Glutamatergic neuron (in vitro differentiated cells): ENCODE measurements around the gene NKX2-3. TPM values are rescaled to one million over a fixed set of nuclear protein-coding genes. Genes with fewer than 3 reads are reported as not detected.

Source experiments
- DNase-seq: peaks from one replicate; pipeline ENCODE4 v3.0.0; 2022
- H3K27ac Mint-ChIP-seq: one replicate; pipeline ENCODE4 v1.8.0; 2020; ENCODE audit warnings: mild to moderate bottlenecking, mixed read lengths, inconsistent platforms; ENCODE audit not compliant: unreplicated experiment
- H3K27me3 Mint-ChIP-seq: one replicate; pipeline ENCODE4 v1.8.0; 2020; ENCODE audit warnings: mild to moderate bottlenecking, moderate library complexity, mixed read lengths, inconsistent platforms; ENCODE audit not compliant: unreplicated experiment
- H3K36me3 Mint-ChIP-seq: one replicate; pipeline ENCODE4 v1.8.0; 2020; ENCODE audit warnings: mild to moderate bottlenecking, mixed read lengths, inconsistent platforms; ENCODE audit not compliant: unreplicated experiment
- H3K4me1 Mint-ChIP-seq: one replicate; pipeline ENCODE4 v1.8.0; 2020; ENCODE audit warnings: mild to moderate bottlenecking, low read depth, mixed read lengths, inconsistent platforms; ENCODE audit not compliant: unreplicated experiment
- H3K4me3 Mint-ChIP-seq: one replicate; pipeline ENCODE4 v1.8.0; 2020; ENCODE audit warnings: mild to moderate bottlenecking, mixed read lengths, inconsistent platforms; ENCODE audit not compliant: unreplicated experiment
- H3K9me3 Mint-ChIP-seq: one replicate; pipeline ENCODE4 v1.8.0; 2020; ENCODE audit warnings: mild to moderate bottlenecking, moderate library complexity, mixed read lengths, inconsistent platforms; ENCODE audit not compliant: unreplicated experiment
- total RNA-seq: library from RNA; stranded (reverse); fragmentation: NEBNext Ultra II Directional; extraction: Animal tissue kit (Norgen Biotek cat#: 25700); gene quantifications from one replicate; pipeline ENCODE4 v1.2.1, GENCODE V29; 2021; ENCODE audit not compliant: unreplicated experiment
- TF ChIP-seq, protein P1 (sequence below): fragments of 200-600 bp; sonication (generic); IDR thresholded peaks from one replicate; pipeline ENCODE4 v1.5.0; 2021; ENCODE audit not compliant: partially characterized antibody, unreplicated experiment

NKX2-3 gene
- total RNA-seq, 1 donor from 2014 or later: not detected

DNA sequence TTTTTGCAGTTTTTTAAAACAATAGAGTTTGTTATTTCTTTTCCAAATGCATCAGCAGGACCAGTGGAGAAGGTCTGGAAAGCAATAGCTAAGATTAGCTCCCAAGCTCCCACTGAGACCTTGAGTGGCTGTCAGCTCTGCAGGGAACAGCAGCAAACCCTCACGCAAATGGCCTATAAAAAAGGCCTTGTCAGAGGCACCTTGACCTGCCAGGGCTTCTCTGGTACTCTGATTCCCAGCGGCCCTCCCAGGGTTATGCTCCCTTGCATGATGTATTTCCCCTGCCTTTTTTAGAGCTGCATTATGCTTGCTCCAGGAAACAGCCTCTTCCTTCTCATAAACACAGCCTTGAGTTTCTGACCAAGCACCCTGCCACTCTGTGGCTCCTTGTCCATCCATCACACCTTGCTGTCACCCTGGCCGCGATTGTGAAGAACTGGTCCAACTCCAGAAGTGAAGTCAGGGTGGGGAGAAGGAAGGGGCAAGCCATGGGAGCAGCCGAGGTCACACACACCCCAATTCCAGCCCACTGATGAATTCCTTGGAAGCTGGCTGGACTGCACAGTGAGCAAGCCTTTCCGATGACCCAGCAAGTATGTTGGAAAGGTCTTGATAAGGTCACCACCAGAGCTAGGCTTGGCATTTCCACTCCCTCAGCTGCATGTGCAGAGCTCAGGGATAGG lies 35.3 kb upstream of the NKX2-3 start:
- Mint-ChIP-seq H3K4me3 (no peak overlapping the region), H3K4me1 (no peaks in the 10 kb centered on the region), H3K9me3 (no peaks in the 10 kb centered on the region), H3K27ac (no peak overlapping the region), H3K36me3 (no peaks in the 10 kb centered on the region), H3K27me3 (peaks cover 7% of the 10 kb centered on the region)
- TF ChIP-seq, protein P1, sequence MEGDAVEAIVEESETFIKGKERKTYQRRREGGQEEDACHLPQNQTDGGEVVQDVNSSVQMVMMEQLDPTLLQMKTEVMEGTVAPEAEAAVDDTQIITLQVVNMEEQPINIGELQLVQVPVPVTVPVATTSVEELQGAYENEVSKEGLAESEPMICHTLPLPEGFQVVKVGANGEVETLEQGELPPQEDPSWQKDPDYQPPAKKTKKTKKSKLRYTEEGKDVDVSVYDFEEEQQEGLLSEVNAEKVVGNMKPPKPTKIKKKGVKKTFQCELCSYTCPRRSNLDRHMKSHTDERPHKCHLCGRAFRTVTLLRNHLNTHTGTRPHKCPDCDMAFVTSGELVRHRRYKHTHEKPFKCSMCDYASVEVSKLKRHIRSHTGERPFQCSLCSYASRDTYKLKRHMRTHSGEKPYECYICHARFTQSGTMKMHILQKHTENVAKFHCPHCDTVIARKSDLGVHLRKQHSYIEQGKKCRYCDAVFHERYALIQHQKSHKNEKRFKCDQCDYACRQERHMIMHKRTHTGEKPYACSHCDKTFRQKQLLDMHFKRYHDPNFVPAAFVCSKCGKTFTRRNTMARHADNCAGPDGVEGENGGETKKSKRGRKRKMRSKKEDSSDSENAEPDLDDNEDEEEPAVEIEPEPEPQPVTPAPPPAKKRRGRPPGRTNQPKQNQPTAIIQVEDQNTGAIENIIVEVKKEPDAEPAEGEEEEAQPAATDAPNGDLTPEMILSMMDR: no peak
- no peak for DNase-seq

DNA sequence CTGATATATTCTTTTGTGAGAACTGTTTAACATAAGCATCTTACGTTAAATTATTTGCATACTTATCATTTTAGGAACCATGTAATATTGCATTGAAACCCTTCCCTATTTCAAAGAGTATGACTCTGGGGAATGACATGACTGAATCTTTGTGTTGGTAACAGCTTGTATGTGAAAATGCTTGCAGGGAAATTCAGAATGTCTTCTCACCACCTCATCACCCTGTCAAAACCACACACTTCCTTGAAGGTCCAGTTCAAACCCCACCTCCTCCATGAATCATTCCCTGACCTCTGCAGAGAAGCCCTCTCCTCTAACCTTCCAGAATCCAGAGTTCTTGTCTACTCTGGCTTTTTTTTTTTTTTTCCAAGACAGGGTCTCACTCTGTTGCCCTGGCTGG lies 26.3 kb upstream of the NKX2-3 start:
- Mint-ChIP-seq H3K27ac (no peak overlapping the region), H3K27me3 (peaks cover 6% of the 10 kb centered on the region), H3K36me3 (no peaks in the 10 kb centered on the region), H3K4me1 (no peaks in the 10 kb centered on the region), H3K4me3 (no peak overlapping the region), H3K9me3 (no peaks in the 10 kb centered on the region)
- TF ChIP-seq, protein P1: no peak
- no peak for DNase-seq

DNA sequence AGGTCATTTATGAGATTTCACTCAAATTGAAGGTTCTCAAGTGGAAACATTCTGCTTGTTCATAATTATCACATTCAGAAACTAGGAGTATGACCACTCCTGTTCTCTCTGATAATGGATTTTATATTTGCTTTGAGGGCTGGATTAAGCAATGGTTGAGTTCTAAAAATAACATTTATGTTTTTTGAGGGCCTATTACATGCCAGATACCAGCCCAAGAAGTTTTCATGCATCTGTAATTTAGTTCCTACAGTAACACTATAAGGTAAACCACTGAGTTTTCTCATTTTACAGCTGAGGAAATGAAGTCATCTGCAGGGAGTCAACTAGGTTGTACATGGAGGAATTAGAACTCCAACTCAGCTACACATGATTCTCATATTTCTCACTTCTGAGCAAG lies 25.5 kb upstream of the NKX2-3 start:
- no peak for DNase-seq
- TF ChIP-seq, protein P1: no peak
- no peak overlapping the region for H3K27ac Mint-ChIP-seq
- peaks cover 4% of the 10 kb centered on the region for H3K27me3 Mint-ChIP-seq
- no peaks in the 10 kb centered on the region for H3K9me3 Mint-ChIP-seq
- no peak overlapping the region for H3K4me3 Mint-ChIP-seq
- no peaks in the 10 kb centered on the region for H3K4me1 Mint-ChIP-seq
- H3K36me3 Mint-ChIP-seq: no peaks in the 10 kb centered on the region

DNA sequence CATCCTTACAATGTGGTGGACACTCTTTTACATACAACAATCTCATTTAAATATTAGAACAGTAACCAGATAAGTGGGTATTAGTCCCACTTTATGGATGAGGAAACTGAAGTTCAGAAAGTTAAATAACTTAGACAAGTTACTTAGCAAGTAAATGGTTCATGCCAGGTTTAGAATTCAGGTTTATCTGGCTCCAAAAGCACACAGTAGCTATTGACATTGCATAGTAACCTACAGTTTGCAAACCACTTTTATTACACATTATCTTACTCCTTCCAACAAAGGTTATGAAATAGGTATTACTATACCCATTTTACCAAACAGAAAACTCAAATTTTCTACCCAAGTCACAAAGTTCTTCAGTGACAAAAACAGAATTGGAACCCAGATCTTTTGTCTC lies 19.7 kb upstream of the NKX2-3 start:
- TF ChIP-seq, protein P1: no peak
- H3K27ac Mint-ChIP-seq: no peak overlapping the region

GRCh38 chr10:99519690-99520039 lies 13.1 kb upstream of the NKX2-3 start:
- TF ChIP-seq, protein P1: no peak
- Mint-ChIP-seq H3K27me3 (peaks cover 41% of the 10 kb centered on the region), H3K9me3 (peaks cover 1% of the 10 kb centered on the region), H3K4me1 (peaks cover 5% of the 10 kb centered on the region), H3K4me3 (no peak overlapping the region), H3K27ac (no peak overlapping the region), H3K36me3 (no peaks in the 10 kb centered on the region)
- DNase-seq: no peak

More for the DNA sequence above, 19.7 kb upstream of the NKX2-3 start:
- Mint-ChIP-seq H3K27me3 (peaks cover 9% of the 10 kb centered on the region), H3K4me1 (no peaks in the 10 kb centered on the region), H3K36me3 (no peaks in the 10 kb centered on the region), H3K9me3 (no peaks in the 10 kb centered on the region), H3K4me3 (no peak overlapping the region)
- DNase-seq: no peak
